8988T (cell line): ENCODE measurements around the gene OSBP2.
"Not testable (repeated sequence)": the region's sequence is repeated elsewhere in the genome, so short reads cannot be mapped to it uniquely, and the experiment has no call there.

Experiments
- DNase-seq: peaks from one replicate; pipeline ENCODE4 v3.0.0; 2011

OSBP2 gene

DNA sequence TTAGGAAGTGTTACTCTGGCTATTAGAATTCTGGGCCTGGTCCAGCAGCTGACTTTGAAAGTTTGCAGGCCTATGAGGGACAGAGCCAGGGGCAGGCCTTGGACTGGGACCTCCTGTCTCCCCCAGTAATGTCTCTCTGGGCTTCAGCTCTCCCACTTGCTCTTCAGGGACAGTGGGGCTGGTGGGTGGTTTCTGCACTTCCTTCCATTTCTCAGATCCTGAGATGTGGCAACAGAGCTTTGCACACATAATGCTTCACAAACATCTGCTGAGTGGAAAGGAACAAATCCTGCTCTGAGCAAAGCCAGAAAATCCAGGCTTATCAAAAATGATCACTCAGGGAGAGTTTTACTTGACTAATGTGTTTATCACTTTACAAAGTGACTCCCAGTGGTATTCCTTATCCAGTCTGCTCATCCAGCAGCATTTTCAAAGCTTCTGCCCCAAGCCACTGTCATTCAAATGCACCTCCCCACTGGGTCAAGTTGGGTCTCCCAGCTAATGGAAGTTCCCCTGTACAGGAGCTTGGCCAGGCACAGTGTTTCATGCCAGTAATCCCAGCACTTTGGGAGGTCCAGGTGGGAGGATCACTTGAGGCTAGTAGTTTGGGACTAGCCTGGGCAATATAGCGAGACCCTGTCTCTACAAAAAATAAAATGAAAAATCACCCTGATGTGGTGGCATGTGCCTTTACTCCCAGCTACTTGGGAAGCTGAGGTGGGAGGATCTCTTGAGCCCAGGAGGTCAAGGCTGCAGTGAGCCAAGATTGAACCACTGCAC lies 13.5 kb upstream of the OSBP2 start:
- DNase-seq, result no peak

DNA sequence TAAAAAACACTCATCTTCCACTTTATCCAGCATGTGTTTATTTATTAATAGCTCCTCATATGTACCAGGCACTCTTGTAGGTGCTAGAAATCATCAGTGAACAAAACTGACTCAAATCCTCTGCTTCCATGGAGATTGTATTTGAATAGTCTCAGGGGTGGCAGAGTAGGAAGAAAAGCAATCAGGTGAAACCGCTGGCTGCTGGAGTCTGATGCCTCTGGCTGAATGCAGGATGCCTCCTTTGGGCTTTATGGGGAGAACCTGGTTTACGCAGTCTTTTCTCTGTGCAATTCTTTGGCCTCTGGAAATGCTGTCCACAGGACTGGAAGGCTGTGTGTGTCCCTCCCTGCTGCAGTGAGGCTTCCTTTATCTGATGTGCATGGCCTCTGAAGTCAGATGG lies 12.8 kb upstream of the OSBP2 start:
- DNase-seq, result no peak

DNA sequence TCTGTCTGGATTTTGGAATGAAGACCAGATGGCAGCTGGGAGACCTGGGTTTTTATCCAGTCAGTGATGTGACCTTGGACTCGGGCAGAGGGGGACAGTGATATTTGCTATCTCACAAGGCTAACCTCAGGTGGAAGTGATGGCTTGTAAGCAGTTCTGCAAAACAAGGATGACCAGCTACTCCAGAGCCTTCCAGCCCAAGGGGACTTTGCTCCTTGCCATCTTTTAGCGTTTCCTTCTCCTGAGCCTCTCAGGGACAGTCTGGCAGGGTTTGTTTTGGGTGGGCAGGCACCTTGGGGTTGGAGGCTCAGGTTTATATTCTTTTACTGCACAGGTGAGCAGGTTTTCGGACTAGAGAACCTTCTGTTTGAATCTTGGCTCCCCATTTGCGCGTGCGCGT lies 9.5 kb upstream of the OSBP2 start:
- DNase-seq, result no peak

DNA sequence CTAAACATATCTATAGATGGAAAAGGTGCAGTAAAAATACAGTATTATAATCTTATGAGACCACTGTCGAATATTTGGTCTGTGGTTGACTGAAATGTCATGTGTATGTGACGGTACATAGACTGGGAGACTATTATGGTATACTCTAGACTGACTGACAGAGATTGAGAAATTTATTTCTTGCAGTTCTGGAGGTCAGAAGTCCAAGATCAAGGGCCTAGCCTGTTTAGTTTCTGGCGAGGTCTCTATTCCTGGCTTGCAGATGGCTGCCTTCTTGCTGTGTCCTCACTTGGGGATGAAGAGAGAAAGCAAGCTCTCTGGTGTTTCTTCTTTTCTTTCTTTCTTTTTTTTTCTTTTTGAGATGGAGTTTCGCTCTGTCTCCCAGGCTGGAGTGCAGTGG lies 7.3 kb upstream of the OSBP2 start:
- DNase-seq, result no peak

DNA sequence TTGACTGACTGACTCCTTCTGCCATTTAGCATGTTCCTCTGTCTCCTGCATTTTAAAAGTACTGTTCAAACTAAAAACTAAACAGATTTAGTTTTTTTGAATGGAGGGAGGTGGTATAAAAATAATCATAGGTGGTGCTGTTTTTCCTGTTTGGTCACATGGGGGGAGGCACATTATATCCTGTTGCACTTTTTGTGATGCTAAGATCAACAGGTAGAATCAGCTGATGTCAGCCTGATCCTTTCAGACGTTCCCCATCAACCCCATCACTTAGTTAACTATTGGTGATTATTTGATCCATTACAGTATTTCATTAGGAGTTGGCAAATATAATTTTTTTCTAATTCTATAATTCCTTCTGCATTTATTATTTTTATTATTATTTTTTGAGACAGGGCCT lies 5.1 kb upstream of the OSBP2 start:
- no peak for DNase-seq

DNA sequence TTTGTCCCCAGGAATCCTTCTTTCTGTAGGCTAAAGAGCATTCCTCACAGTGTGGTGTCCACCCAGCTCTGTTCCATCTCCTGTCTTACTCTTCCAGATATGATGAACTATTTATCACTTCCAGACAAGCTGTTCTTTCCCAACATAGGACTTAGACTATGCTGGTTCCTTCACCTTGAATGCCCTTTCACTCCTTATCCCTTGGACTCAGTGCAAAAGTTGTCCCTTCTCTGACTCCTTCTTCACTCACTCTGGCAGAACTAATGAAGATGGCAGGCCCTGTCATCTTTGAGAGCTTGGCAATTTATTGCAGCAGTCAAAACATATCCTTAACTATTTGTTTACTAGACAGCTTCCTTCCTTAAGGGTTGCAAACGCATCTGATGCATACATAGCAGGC lies 3.5 kb upstream of the OSBP2 start:
- no peak for DNase-seq

DNA sequence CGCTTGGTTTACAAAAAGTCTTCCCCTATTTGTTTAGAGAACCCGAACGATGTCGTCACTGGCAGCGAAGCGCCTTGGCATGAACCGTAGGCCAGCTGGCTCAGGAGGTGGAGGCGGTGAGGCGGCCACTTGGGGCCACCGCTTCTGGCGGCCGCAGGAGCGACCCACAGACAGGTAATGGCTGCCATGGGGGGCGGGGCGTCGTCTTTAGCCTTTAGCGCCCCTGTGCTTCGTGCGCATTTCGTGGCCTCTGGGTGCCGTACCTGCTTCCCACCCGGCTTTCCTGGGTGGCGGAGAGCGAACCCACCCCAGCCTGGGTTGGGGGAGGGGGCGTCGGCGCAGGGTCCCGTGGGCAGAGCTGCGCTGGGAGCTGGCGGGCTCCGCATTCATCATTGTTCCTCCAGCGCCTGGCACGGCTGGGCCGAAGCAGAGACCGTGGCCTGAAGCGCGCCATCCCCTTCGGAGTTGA lies 469 bp upstream of the OSBP2 start:
- DNase-seq, result peak; percentile 62

DNA sequence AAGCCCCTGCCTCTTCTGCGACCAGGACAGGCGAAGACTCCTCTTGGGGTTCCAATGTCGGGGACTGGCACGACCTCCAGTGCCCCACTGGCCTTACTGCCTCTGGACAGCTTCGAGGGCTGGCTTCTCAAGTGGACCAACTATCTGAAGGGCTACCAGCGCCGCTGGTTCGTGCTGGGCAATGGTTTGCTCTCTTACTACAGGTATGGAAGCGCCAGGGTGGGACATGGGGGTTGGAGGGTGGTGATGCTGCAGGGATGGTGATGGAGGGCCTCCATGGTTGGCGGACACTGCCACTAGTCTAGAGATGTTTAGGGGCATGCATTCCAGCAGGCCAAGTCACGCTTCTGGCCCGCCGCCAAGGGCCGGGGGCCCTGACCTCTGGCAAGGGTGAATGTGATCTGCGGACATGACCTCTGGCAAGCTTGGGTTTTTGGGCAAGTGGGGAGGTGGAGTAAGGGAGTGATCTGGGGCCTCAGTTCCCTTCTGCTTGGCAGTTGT lies 727 bp downstream of the OSBP2 start:
- DNase-seq, result no peak

DNA sequence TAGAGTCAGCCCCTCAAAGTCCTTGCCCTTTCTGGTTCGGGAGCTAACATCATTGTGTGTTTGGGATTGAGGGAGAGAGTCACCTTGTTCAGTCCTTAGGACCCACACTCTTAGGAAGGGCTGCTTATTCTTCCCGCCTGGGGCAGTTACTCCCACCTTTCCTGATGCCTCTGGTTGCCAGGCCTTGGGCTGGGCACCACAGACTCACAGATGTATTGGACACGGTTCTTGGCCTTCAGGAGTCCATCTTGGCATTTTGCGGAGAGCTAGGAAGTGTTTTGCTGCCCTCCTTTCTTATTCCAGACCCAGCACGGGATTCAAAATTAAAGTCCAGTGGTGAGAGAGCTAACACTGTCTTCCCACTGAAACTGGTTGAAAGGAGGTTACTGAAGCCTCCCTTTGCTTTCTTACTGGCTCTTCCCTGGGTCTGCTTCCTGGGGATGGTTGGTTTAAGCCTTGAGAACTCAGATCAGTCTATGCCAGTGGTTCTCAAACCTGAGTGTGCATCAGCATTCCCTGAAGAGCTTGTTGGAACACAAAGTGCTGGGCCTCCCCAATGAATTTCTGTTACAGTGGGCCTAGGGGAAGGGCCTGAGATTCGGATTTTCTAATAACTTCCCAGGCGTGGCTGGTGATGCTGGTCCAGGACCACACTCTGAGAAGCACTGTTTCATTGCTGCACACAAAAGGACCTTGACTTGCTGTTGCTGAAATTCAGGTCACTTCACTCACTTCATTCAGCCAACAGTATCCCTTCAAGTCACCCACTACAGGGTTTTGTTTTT lies 1.4 kb downstream of the OSBP2 start:
- no peak for DNase-seq

DNA sequence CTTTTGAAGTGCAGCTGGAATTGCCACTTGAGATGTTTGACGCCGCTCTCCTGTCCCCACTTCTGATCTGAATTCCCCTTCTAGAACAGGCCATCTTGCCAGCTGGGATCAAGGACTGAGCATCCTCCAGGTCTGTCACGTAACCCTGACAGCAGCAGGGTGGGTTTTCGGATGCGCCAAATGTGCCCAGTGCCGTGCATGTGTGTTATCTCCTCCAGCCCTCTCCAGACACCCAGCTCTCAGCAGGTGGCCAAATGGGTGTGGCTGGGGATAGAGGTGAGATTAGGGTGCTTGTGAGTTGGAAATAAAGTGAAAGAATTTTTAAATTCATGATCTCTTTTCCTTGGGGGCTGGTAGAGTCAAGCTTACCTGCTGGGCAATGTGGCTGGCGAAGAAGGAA lies 3.3 kb downstream of the OSBP2 start:
- no peak for DNase-seq

DNA sequence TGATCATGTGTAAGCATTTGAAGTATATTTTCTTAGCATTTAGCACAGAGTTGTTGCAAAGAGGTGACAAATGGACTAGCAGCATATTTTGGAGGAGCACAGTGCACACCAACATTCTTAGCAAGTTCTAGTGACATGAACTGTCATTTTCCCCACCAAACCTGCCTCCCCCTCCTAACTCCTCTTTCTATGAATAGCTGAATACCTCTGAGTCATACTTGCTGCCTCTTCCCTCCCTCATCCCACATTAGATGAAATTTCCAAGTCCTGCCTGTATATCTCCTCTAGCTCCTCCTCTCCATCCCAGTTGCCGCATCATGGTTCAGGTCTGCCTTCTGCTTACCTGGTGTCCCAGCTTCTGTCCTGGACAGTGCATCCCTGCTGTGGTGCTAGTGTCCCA lies 7.2 kb downstream of the OSBP2 start:
- DNase-seq, result no peak

DNA sequence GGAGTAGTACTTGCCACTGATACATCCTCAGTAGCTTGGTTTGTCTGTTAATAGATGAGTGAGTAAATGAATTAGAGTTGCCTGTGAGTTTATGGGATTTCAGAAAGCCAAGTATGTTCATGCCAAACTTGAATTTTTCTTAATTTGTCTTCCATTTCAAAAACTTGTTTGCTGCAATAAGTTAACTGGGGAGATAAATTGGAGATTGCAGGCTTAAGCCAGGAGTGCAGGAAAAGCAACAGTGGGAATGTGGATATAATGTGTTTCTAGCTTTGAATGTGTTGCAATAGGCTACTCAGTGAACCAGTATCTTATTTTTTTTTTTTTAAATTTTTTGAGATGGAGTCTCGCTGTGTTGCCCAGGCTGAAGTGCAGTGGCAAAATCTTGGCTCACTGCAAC lies 8.2 kb downstream of the OSBP2 start:
- DNase-seq, result no peak

DNA sequence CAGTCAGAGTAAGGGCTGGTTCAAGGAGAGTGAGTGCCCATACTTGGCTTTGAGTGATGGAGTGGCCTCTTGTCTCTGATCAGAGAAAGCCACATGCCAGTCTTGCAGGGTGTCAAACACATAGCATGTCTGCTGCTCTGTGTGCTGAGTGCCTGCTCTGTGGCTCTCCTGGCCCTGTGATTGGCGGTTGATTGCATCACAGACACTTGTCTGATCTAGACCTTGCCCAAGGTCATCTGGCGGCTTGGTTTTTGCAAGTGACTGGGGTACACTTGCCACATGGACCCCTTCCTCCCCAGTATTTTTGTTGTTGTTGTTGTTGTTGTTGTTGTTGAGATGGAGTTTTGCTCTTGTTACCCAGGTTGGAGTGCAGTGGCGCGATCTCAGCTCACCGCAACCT lies 10.3 kb downstream of the OSBP2 start:
- DNase-seq, result no peak

DNA sequence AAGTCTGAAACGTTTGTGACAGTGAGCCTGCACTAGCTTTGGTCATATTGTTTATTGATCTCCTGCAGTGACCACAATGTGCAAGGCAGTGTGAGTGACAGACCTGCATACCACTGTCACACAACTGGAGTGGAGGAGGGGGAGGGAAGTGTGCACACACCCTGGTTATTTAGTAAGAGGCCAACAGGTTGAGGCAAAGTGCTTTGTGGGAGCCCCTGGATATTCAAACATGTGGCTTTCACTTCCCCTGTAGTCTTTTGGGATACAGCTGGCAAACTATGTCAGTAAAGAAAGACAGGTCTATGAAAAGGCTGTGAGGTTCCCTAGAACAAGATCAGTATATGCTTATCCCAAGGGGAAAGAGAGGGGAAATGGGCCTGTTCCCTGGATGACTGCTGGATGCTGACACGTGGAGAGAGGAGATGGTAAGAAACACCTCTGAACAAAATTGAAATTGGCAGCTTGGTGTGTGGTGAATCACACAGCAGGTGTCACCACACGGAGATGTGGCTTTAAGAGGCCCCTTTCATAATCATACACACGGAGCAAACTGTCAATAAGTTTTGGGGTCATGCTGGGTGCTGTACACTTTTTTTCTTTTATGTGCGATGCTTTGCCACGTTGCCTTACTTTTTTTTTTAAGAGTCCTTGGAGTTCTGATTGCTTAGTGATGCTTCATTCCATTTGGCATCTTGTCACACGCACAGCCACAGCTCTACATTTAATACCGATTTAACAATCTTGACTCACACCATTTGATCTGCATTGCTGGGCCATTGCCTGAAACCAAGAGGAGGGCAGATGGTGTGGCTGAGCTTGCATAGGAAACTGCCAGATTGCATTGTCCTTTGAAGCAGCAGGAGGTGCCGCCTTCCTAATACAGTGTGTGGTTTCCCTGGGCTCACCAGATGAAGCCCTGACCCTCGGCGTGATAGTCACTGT lies 11.3 kb downstream of the OSBP2 start:
- DNase-seq, result no peak

DNA sequence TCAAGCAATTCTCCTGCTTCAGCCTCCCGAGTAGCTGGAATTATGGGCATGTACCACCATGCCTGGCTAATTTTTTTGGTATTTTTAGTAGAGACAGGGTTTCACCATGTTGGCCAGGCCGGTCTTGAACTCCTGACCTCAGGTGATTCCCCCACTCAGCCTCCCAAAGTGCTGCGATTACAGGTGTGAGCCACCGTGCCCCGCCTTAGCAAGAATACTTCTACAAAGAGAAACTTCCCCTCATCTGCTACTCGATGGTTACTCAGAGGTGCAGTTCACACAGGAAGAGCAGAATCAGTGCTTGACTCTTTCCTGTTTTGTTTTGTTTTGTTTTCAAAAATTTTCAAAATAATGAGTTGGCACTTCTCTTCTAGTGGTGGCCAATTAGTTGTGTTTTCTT lies 15.3 kb downstream of the OSBP2 start:
- DNase-seq, result not testable (repeated sequence)

DNA sequence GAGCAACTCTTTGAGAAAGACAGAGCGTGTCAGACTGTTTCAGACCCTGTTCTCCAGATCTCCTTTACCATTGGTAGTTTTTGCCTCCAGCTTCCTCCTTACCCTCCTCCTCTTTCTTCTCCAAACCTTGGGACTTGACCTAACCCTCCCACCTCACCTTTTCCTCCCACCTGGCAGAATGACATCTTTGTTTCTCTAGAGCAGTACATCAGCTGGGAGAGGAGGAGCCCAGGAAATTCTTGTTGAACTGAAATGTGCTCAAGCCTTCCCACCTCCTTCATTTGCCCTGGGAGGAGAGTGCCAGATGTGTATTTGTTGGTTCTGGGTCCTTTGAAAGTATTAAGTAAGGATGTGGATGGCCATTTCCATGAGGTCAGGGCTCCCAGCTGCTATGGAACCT lies 17.4 kb downstream of the OSBP2 start:
- no peak for DNase-seq

DNA sequence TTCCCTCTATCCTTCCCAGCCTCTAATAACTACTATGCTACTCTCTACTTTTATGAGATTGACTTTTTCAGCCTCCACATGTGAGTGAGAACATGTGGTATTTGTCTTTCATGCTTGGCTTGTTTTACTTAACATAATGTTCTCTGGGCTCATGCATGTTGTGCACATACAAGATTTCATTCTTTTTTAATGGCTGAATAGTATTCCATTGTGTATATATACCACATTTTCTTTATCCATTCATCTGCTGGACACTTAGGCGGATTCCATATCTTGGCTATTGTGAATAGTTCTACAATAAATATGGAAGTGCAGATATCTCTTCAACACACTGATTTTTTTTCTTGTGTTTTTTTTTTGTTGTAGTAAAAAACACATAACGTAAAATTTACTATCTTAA lies 19.4 kb downstream of the OSBP2 start:
- no peak for DNase-seq

DNA sequence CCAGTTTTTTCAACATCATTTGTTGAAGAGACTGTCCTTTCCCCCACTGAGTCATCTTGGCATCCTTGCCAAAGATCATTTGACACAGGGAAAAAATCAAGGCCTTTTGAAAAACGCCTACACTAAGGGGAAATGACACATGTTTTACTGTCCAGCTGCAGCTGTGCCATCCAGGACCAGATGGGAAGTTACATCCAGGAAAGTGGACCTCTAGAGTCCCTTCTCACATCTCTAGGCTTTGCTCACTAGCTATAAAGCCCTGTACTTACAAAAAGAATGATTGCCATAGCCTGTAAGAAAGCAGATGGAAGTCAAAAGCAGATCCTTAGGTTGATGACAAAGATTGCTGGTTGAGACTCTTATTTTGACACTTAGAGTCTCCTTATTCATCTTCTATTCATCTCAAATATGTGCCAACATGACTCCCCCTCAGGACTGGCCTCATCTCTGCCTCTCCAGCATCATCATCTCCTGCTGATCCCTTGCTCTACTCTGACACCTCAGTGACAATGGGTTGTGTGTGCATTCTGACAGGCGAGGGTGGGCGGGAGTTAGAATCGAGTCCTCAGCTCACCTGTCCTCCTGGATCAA lies 22.8 kb downstream of the OSBP2 start:
- DNase-seq, result no peak

DNA sequence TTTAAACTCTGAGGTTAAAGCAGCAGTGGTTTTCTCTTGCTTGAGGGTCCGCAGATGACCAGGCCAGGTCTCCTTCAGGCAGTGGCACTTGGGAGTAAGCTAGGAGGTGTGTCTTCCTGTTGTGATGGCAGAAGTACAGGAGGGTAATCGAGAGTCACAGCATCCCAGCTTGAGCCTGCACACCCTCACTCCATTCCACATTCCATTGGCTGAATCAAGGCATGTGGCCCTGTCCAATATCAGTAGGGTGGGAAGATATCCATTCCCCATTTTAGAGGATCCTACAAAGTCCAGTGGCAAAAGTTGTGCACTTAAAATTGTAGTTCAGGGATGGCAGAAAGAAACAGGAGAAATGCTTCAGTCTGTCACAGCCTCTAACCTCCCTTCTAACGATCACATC lies 23.3 kb downstream of the OSBP2 start:
- DNase-seq, result no peak

DNA sequence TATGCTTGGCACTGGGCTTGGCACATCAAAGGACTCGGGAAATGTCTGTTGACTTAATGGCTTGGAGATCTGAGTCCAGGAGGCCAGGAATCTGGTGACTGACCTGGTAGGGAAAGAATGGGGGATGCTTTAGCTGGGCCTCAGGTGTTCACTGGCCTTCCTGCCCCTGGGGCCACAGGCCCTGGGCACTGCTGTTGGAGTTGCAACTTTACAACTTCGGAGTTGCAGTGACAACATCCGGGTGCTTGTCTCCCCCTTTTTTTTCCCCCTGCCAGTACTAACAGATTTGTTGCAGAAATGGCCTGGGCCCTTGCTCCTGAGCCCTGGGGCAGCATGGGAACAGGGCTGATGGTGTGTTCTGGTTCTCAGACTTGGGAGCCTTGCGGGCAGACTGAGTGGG lies 23.8 kb downstream of the OSBP2 start:
- DNase-seq, result no peak

DNA sequence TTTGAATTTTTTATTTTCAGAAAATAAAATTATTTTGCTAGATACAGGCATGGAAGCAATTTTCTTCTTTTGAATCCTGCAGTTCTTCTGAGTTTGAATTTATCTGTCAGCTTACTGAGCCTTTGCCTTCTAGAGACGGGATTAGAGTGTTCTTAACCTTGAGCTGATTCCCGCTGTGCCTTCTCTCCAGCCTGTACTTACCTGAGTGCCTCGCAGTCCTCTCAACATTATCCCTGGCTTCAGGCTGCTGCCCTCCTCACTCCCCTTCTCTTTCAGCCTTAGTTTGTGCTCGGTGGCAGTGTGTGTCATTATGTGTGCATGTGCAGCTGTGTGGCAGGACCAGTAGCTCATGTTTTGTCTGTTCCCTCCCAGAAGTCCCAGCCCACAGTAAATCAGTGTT lies 24.3 kb downstream of the OSBP2 start:
- DNase-seq, result no peak

DNA sequence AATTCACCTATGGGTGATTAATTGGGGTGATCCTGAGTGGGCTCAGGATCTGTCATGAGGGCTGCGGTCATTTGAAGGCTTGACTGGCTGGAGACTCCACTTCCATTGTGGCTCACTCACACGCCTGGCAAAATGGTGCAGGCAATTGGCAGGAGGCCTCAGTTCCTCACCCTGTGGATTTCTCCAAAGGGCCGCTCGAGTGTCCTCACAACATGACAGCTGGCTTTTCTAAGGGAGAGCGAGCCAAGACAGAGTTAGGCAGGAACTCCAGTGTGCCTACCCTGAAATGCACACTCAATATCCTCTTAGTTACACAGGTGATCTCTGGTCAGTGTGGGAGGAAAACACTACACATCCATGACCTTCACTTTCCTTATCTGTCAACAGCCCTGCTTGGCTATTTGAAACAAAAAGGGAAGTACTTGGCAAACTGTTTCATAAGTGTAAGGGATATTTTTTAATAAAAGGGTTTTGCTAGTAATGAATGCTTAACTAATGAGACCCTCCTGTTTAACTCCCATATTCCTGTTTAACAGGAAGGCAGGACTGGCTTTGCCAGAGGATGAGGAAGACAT lies 25.7 kb downstream of the OSBP2 start:
- DNase-seq, result no peak
